22Rv1 (cell line): ENCODE data around the gene ZNF761.
"Not testable (repeated sequence)": the region's sequence is repeated elsewhere in the genome, so short reads cannot be mapped to it uniquely, and the experiment has no call there.

Source experiments
- H3K27ac ChIP-seq: fragments of 450-650 bp; 2 replicates; pipeline ENCODE4 v1.5.1; 2017
- CTCF ChIP-seq: fragments of 450-650 bp; IDR thresholded peaks from 2 replicates; pipeline ENCODE4 v1.5.1; 2017; ENCODE audit warnings: mild to moderate bottlenecking
- ZFX ChIP-seq: fragments of 450-650 bp; IDR thresholded peaks from 2 replicates; pipeline ENCODE4 v1.6.1; 2017; ENCODE audit warnings: antibody characterized with exemption, borderline replicate concordance

The ZNF761 gene

DNA sequence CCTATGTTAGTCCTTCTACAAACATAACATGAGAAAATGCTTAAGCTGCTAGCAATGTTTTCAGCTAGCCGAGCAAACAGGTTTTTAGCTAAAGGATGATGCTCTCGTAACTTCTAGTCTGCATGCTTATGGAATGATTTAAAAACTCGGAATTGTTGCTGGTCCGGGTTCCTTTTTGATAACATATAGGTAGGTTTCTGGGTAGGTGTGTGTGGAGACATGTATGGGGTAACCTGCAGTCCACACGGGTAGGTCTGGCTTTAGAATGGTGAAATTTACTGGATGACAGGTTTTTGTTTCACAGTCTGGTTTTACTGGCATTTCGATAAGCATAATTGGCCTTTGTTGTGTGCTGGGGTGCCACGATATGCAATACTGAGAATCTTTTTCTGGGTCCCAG is 40.1 kb downstream of the ZNF761 start:
- no peak overlapping the region for H3K27ac ChIP-seq
- TF ChIP-seq CTCF = no peak
- no peak for TF ChIP-seq ZFX

- H3K27ac ChIP-seq = not testable (repeated sequence)
Observed at GRCh38 chr19:53474832-53475231, 43.0 kb downstream of the ZNF761 start.

GRCh38 chr19:53475470-53475869 is 43.7 kb downstream of the ZNF761 start:
- not testable (repeated sequence) for H3K27ac ChIP-seq

DNA sequence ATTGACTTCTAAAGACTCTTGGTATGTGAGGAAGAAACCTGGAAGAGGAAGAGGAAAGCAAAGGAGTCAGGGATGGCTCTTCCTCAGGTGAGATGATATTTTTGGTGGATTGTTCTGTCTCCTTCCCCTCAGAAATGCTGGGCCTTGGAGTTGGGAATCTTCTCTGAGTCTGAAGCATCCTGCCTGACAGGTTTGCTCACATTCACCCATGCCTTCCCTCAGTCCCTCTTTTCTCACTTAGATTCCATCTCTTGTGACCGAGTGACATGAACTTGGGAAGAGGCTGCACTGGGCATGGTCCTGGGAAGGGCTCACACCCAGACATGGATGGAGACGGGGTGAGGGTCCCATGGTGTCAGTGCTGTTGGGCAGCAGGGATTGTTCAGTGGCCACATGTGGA is 52.0 kb downstream of the ZNF761 start:
- not testable (repeated sequence) for H3K27ac ChIP-seq

- no peak overlapping the region for H3K27ac ChIP-seq
- TF ChIP-seq ZFX (no peak), CTCF (no peak)
Observed at GRCh38 chr19:53485046-53486004, 53.5 kb downstream of the ZNF761 start.

- TF ChIP-seq ZFX (no peak), CTCF (no peak)
- no peak overlapping the region for H3K27ac ChIP-seq
Observed at GRCh38 chr19:53492153-53492552, 60.4 kb downstream of the ZNF761 start.

GRCh38 chr19:53497311-53498023 is 65.7 kb downstream of the ZNF761 start:
- H3K27ac ChIP-seq = peak overlapping the region; percentile 25; the same call in 1 of the 2 replicates

GRCh38 chr19:53498024-53498395 is 66.2 kb downstream of the ZNF761 start:
- H3K27ac ChIP-seq = peak overlapping the region; percentile 25; the same call in 1 of the 2 replicates

GRCh38 chr19:53503151-53503550 is 71.4 kb downstream of the ZNF761 start:
- H3K27ac ChIP-seq = not testable (repeated sequence)

DNA sequence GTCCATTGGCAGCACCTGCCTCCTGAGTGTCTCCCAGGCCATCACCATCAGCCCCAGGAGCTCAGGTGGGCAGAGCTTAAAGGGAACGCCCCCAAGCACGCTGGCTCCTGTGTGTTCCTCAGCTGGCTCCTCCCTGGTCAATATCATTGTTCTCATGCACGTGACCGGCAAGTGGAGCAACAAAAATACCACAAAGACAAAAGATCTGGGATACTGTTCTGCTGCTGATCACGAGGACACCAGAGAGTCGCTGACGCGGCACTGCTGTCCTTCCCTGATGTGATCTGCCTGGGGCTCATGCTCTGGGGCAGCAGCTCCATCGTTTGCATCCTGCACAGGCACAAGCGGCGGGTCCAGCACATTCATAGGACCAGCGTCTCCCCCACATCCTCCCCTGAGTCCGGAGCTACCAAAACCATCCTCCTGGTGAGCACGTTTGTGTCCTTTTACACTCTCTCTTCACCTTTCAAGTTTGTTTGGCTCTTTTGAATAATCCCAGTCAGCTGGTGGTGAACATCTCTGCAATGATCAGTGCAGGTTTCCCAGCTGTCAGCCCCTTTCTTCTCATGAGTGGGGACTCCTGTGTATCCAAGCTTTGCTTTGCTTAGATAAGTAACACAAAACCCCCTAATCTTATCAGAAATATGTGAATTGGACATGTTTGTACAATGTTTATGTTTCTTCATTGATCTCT is 72.0 kb downstream of the ZNF761 start:
- H3K27ac ChIP-seq = not testable (repeated sequence)

DNA sequence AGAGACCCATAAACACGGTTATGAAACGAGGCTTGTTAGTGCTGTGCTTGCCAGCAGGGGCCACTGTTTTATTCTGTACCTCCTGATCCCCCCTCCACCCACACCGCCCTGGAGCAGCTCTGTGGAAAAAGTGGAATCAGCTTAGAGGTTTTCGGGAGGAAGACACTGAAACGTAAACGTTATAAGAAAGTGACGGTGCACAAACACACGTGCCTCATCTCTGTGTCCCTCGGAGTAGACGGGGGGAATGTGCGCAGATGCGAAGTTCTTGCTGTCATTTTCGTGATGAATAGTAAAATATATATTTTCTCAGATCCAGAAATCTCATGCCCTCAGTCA is 72.5 kb downstream of the ZNF761 start:
- not testable (repeated sequence) for H3K27ac ChIP-seq
- TF ChIP-seq CTCF = peak; percentile 63
